DMS79 (cell line): ENCODE measurements around the gene SLC44A1.

Experiments
- DNase-seq: peaks from one replicate; lab custom pipeline; 2025; lab: John Stamatoyannopoulos, UW

SLC44A1 gene

DNA sequence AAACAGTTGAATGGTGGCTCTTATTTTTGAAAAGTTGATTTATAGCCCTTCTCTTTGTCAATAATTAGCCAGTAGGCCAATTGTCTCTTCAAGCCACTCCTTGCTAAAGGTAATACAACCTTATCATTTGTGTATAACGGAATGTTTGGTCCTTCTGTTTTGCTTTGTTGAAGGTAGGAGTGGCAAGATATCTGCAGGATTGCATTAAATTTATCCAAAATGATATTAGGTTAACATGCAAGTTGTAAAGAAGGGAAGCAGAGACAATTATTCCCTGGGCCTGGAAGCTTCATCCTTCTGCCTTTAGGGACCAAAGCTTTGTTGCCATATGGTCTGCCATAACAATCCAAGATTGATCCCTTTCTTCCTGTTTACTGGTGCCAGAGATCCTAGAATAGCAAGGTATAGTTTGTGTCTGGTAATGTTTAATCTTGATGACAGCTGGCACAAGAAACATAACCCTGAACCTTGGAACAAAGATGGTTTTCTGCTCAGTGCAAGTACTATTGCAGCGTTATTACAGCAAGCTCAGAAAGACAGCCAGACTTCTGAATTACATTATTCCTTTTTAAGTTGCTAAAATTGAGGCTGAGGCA, 187.9 kb downstream of the SLC44A1 start:
- no peak for DNase-seq

DNA sequence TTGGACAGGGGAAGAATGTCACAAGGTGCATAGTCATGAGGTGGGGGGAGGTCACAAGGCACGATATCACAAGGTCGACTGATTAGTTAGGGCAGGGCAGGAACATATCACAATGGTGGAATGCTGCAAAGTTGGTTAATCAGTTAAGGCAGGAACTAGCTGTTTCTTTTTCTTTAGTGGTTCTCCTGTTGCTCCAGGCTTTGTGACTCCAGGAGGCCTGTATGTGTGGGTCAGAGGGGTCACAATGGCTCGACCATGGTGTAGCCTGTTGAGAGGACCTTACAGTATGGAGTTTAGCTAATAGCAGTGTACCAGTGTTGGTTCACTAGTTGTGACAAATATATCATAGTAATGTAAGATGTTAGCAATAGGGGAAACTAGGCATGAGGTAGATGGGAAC, 191.0 kb downstream of the SLC44A1 start:
- no peak for DNase-seq

DNA sequence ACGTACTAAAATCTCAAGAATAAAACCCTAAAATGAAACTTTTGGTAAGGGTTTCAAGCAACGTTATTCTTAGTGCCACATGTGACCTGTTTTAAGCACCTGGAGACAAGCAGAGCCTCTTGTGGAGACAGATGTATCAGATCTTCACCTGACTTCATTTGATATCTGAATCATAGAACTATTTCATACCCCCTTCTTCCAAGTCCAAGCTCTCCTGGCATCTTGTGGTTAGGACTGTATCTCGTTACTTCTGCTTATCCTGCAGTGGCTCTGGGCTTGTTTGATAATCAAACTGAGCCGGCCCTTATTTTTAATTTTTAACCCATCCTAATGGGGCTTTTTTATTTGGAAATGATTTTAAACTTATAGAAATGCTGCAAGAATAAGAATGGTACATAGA, 192.3 kb downstream of the SLC44A1 start:
- no peak for DNase-seq

DNA sequence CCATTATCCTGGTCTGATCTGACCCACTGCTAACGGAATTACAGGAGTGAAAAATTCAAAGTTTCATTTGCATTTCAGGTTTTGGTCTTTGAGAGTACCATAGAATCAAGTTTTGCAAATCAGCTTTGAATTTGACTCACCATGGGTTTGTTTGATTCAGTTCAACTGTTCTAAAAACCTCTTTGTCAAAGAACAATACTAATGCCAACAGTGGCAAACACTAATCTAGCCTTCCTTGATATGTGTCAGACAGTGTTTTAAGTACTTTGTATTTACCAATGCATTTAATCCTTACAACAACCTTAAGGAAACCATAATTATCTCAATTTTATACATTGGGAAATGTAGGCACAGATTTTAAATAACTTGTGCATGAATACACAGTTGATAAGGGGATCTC, 193.3 kb downstream of the SLC44A1 start:
- DNase-seq = no peak

DNA sequence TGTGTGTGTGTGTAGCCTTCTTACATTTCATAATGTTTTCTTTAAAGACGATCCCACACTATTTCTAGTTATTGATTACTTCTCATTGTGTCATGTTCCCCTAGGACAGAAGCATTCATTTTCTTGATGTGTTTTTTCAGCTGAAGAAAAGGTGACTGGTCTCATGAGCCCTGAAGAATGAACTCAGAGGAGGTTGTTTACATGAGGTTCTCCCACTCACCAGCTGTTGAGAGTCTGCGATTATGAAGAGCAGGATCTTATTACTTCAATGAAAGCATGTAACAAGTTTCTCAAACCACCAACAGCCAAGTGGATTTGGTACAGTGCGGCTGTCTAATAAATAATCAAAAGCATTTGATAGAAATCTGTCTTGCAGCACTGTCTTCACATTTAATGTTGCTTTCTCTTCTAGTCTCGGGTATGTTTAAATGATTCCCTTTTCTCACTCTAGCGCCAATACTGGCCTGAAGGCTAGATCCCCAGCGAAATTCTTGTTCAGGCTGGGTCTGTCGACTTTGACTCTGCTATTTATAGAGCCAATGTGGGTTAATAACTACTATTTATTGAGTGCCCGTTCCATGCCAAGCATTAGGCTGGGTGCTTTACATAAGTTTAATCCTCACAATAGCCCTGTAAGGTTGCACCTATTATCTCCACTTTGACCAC, 193.8 kb downstream of the SLC44A1 start:
- peak; percentile 38 for DNase-seq

DNA sequence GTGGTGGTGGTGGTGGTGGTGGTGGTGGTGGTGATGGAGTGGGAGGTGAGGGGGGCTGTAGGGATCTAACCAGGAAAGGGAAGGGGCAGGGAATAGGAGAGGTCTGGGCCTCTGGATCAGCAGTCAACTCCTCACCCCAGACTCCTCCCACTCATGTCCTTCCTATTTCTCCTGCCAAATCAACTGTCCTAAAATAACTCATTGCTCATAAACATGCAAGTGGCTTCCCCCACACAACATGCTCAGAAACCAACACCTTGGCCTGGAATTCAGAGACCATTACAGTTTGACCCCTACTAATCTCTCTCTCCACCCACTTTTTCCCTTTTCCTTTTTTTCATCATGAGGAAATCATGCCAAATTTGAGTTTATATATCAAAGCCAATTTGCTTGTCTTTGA, 195.0 kb downstream of the SLC44A1 start:
- DNase-seq = no peak

DNA sequence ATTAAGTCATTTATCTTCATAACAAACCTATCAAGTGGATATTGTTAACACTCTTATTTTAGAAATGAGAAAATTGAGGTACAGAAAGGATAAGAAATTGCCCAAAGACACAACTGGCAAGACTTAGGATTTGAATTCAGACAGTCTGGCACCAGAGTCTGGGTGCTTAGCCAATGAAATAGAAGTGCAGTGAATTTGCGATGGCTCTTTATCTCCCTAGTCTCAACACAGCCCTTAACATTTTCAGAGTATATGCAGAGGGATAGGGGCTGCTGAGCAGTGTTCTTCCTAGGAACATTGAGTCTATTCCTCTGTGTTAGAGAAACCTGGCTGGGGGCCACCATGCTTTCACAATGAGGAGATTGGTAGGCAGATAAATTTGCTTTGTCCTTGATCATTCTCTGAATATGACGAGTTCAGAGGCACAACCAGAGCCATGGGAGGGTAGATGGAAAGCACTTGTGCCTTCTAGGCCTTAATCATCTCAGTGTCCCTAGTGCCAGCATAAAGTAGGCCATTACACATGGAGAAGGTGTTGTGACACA, 197.2 kb downstream of the SLC44A1 start:
- DNase-seq = no peak

DNA sequence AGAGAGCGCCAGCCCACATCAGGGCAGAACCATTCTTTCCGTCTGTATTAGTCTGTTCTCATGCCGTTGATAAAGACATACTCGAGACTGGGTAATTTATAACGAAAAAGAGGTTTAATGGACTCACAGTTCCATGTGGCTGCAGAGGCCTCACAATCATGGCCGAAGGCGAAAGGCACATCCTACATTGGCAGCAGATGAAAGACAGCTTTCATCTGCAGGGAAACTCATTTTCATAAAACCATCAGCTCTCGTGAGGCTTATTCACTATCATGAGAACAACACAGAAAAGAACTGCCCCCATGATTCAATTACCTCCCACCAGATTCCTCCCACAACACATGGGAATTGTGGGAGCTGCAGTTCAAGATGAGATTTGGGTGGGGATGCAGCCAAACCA, 198.7 kb downstream of the SLC44A1 start:
- DNase-seq = no peak

DNA sequence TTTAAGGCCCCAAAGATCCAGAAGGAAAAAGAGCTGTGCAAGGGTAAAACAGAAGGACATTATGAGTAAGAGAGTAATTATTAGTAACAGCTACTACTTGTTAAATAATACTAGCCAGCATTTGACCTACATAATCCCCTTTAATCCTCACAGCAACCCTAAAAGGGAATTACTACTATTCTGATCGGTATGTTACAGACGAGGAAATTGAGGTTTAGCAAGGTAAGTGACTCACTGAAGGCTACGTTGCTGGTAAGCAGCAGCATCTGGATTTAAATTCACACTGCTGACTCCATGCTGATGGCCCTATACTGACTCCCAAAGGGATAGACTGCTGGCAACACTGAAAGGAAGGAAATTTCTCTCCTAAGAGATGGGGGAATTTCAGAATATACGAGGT, 199.7 kb downstream of the SLC44A1 start:
- no peak for DNase-seq

DNA sequence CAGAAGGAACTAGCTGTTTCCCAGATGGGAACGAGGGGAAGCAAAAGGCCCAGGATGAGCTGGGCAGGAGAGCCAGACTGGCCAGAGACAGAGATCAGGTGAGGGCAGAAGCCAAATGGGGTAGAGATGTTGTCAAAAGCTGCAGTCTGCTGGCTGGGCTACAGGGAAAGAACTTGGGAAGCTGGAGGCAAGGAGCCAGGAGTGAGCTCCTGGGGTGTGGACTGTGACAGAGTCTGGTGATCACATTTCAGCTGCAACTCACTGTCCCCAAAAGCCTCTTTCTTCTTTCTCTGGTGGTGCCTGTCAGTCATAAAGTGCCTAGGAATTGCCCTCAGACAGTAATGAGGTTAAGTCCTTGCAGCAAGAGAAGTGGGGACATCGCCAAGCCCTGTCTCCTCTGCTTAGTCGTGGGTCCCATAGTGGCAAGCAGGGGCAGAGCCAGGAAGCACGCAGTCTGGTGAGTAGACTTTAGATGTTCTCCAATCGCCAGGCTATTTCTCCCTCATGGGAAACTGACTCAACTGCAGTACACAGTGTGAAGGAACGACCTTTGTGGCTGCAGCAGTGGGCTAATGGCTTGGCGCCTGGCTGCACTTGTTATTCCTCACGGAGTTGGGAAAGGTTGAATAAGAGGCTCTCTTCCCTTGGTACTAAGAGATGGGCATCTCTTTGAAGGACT, 200.9 kb downstream of the SLC44A1 start:
- DNase-seq = no peak

DNA sequence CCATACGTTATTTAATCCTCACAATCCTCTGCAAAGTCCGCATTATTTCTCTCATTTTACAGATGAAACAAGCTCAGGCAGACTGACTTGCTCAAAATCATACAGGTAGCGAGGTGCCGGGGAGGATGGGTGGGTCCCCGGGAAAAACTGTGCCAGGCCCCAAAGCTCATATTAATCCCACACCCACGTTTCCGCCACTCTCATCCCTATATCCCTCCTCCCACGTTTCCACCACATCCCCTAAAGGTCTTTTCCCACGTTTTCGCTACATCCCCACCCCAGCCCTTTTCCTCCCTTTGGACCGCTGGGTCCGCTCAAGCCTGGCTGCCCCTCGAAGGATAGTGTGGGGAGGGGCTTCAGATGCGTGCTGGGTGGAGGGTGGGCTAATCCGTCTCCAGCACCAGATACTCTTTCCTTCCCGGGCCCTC, 202.9 kb downstream of the SLC44A1 start:
- no peak for DNase-seq

DNA sequence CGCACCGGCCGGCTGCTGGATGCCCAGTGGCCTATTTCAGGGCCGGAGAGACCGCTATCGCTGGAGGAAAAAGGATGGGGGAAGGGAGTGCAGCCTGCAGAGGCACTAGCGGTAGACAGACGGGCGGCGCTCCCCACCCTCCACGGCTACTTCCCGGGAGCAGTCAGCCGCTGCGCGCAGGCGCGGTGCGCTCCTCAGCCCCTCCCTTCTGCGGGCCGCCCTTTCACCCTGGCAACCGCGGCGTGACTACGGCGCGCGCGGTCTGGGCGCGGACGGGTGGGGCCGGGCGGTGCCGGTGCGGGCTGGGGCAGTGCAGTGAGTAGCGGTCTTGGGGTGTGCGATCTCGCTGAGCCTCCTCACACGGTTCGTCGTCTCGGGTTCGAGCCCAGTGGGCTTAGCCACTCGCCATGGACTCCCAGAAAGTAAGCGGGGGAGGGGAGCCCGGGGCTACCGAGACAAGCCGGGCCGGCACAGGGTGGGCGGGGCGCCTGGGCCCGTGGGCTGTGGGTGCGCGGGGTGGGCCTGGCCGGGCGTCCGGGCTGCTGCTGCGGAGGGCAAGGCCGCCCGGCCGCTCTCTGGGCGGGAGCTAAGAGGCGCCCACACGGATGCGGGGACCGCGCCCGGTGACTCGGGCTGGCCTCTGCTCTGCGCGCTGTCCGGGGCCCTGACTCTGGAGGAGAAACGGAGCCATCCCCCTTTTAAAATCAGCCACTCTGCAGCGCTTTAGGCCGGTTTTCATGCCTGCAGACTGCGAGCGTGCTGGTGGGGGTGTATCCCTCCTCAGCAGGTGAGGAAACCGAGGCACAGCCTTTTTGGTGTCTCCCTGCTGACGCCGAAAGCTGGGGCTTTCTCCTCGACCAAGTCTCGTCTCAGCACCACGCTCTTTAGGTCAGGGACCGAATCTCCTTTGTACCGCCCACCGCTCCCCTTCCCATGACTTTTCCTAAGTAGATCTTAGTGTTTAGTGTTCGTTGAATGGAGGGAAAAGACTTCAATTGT, 203.7 kb downstream of the SLC44A1 start, which contains the start of gene FSD1L:
Gene FSD1L, plus strand, starts transcription at position 221 of the 999 bp plus-strand sequence. Its CDS starts 187 bp downstream, at position 408.
- DNase-seq = peak; percentile 21

DNA sequence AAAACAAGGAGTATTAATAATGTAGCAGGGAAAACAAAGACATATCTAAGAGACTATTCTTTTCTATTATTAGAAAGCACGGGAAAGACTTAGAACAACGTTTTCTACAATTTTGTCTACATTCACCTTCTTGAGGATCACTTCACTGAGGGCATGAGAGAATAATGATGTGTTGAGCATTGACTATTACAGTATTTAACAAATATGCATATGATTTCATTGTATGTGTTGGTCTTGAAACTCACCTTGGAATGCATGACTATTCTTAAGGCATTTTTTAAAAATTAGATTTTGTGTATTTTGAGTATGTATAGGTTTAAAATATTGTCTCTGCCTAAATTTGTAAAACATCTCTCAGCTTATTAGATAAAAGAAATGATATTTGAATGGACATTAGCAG, 204.6 kb downstream of the SLC44A1 start:
- no peak for DNase-seq

DNA sequence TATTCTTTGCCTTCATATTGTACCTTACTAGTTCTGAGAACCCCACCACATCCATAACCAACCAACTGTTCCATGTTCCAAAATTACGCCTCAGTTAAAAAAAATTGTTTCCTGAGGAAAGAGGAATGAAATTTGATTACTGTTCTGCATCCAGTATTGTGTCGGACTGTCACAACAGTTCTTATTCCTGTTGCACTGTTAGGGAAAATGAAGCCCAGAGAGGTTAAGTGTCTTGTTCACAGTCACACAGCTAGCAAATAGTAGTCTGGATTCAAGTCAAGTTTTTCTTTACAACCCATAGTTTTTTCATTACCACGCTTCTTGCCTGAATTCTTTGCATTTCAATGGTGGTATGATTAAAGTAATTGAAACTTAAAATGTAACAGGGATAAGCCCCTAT, 207.7 kb downstream of the SLC44A1 start:
- no peak for DNase-seq

DNA sequence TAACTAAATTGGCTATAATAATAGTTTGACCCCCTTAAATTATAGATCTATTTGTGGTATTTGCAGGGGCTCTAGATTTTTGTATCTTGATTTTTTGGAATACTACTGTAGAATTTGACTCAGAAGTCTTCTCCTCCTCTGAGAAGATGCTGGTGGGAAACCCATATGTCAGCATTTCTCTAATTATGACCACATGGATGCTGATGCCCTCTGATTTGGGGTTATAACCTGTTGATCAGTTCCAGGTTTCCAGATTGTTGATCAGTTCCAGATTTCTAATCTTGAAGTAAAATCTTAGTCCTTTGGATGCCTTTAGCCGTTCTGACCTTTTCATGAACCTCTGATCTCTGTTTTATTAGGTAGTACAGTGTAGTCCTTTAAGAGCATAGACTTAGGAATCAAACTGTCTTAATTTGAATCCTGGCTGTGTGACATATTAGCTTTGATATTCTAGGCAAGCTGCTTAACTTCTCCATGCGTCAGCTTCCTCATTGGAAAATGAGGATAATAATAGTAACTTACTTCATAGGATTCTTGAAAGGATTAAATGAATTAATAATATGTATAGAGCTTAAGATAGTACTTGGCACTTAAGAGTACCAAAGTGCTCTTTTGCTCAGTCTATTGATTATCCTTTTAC, 211.5 kb downstream of the SLC44A1 start:
- DNase-seq = no peak

DNA sequence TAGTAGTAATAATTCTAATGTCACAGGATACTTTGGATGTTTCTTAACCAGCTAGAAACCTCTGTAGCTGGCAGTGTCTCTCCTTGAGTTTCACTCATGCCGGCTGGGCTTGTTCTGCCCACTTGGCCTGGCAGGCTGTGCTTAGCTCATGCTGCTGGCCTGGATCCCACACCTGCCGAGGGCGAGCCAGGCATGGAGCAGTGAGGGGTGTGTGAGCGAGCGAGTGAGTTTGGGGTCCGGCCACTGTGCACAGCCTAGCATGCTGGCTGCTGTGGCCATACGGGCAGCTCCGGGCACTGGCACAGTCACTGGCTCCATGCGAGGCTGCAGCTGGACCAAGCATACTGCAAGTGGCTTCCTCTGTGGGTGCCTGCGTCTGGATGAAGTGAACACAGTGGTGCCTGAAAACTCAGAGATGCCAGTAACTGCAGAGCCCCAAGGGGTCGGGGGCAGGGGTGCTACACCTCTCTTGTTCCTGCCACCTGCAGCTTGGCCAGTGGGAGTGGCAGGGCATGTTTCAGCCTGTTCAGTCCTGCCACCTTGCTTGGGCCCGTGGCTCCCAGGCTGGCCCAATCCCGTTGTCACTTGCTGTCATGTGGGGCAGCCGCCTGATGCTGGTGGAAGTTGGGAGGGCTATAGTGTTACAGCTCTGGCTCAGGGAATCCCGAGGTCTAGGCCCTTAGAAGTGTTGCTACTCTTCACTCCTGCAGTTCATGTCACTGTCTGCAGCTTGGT, 213.3 kb downstream of the SLC44A1 start:
- no peak for DNase-seq

DNA sequence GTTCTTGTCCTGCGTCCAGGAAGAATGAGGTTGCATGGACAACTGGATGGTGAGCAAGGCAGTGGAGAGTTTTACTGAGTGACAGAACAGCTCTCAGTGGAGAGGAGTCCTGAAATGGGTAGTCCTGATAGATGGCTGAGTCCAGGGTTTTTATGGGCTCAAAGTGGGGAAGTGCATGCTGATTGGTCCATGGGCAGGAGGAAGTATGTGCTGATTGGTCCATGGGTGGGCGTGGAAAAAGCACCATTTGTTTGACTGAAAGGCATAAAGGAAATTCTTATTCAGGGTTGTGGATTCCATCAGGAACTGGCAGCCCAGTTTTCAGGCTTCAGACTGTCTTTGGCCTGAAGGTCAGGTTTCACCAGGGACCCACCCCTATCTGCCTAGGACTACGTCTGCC, 214.0 kb downstream of the SLC44A1 start:
- DNase-seq = no peak

DNA sequence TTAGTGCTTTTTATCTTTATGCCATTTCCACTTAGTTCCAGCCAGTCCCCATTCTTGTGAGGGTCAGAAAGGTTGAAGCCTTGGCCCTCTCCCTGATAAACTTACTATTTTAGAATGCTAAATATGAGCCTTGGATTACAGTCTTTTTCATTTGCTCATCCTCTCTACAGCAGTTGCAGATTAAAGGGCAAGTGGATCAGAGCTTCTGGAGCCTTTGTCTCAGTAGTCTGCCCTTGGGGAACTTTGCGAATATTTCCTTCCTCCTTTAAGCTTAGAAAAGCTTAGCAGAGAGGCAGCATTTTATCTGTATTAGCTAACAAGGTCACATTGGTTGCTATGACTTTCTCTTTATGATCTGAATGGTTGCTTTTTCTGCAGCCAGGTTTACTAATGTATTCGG, 214.9 kb downstream of the SLC44A1 start:
- no peak for DNase-seq

DNA sequence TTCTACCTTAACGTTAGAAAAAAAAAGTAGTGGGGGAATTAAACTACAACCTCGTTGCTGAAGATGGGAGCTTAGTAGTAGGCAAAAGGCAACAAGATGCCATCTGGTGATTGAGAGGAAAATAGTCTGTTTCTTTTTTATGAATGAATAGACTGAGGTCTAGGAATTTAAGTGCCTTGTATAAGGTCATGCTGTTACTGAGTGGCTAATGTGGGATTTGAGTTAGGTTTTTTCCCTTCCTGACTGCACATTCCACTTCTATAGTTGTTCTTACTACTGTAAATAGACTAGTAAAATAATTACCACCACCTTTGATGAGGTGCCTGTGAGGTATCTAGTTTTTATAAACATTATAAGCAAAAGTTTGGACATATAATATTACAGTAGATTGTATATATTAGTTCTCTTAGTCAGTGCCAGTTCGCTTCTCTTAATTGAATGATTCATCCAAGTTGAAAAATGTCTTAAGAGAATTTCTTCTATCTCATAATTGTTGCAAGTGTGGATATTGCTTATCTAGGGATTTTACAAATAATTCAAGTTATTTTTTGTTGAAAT, 222.5 kb downstream of the SLC44A1 start:
- DNase-seq = no peak

DNA sequence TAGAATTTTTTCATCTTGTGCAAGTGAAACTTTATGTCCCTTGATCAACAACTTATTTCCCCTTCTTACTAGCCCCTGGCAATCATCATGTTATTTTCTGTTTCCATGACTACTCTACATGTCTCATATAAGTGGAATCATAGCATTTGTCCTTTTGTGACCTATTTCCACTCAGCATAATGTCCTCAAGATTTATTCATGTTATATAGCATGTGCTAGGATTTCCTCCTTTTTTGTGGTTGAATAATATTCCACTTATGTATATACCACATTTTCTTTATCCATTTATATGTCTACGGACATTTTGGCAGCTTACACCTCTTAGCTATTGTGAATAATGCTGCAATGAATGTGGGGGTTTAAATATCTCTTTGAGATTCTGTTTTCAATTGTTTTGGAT, 224.4 kb downstream of the SLC44A1 start:
- DNase-seq = no peak
